NB4 (cell line): ENCODE results near the gene ZBTB14.

ENCODE experiments used
- DNase-seq: peaks from one replicate; pipeline ENCODE4 v3.0.0; 2010; ENCODE audit warnings: low read depth
- H3K4me3 ChIP-seq: one replicate; pipeline ENCODE4 v1.5.1; 2011; ENCODE audit warnings: mild to moderate bottlenecking, low read depth, low read length, moderate library complexity
- CTCF ChIP-seq: IDR thresholded peaks from one replicate; pipeline ENCODE4 v1.5.1; 2012; ENCODE audit warnings: low read depth, low read length
- MAX ChIP-seq: IDR thresholded peaks from 2 replicates; pipeline ENCODE4 v1.6.1; 2011; ENCODE audit warnings: low read depth, low read length
- MYC ChIP-seq: IDR thresholded peaks from 2 replicates; pipeline ENCODE4 v1.6.1; 2011; ENCODE audit warnings: low read depth, low read length
- POLR2A ChIP-seq: IDR thresholded peaks from 2 replicates; pipeline ENCODE4 v1.6.1; 2011; ENCODE audit warnings: mild to moderate bottlenecking; ENCODE audit not compliant: insufficient read length; ENCODE audit errors: extremely low read depth

The ZBTB14 gene

GRCh38 chr18:5295981-5296705 lies 617 bp upstream of the ZBTB14 start:
- TF ChIP-seq MYC (peak; percentile 46), POLR2A (peak; percentile 43), MAX (no peak; the same call in 1 of the 2 replicates), CTCF (no peak)
- peak overlapping the region; percentile 65 for H3K4me3 ChIP-seq
- peak; percentile 94 for DNase-seq

GRCh38 chr18:5294457-5295230 lies 882 bp downstream of the ZBTB14 start:
- TF ChIP-seq MAX (no peak), POLR2A (peak; percentile 7), MYC (no peak; the same call in 1 of the 2 replicates), CTCF (no peak)
- H3K4me3 ChIP-seq = peak overlapping the region; percentile 80
- peak; percentile 80 for DNase-seq

- H3K4me3 ChIP-seq = peak overlapping the region; percentile 80
- DNase-seq = no peak
- TF ChIP-seq MAX (no peak), POLR2A (no peak), MYC (no peak), CTCF (no peak)
These were observed 1.4 kb downstream of the ZBTB14 start for GRCh38 chr18:5294113-5294456.

- H3K4me3 ChIP-seq = no peak overlapping the region
- TF ChIP-seq POLR2A (no peak), CTCF (no peak), MAX (no peak), MYC (no peak)
- no peak for DNase-seq
These were observed 7.0 kb downstream of the ZBTB14 start for GRCh38 chr18:5288517-5288935.

GRCh38 chr18:5287854-5288253 lies 7.7 kb downstream of the ZBTB14 start:
- no peak overlapping the region for H3K4me3 ChIP-seq
- TF ChIP-seq CTCF (no peak), MYC (no peak), MAX (no peak), POLR2A (no peak)
- DNase-seq = no peak
